Measurements from ENCODE around the gene PREX1.
"Not testable (repeated sequence)": the region's sequence is repeated elsewhere in the genome, so short reads cannot be mapped to it uniquely, and the experiment has no call there.

PREX1 gene

DNA sequence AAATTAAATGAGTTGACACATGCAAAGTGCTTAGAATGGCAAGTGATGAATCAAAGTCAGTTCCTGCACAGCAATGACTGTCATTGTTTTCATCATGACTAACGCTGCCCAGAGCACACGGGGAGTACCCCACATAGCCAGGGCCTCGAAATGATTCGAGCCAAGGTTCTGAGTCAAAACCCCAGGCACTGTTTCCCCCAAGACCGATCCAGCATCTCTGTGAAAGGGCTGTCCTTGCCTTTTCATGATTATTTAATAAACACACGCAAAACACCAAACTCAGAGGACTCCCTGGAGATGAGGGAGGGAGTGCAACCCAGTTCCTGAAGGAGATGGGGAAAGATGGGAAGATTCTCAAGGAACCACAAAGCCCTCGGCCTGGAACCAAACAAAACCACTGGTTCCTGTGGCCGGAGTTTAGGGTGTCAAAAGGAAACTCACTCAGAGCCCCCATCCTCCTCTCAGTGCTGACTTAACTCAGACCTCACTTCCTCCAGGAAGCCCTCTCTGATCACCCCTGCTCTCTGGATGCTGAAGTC, 3.8 kb downstream of the PREX1 start:
- DNase-seq: no peak

DNA sequence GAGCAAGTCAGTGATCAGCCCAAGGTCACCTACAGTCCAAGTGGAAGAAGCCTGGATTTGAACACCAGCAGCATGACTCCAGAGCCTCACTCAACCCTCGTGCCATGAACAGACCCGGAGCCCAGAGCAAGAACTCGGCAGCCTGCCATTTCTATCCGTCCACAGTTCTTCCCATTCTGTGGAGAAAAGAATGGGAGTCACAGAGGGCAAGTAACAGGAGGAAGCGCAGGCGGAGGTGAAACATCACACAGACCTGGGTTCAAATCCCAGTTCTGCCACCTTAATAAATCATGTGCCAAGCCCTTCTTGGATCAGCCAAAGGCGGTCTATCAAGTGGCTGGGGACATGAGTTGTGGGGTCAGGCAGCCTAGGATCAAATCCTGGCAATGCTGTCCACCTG, 4.3 kb downstream of the PREX1 start:
- DNase-seq: no peak

GRCh38 chr20:48822879-48823385, 4.9 kb downstream of the PREX1 start:
- DNase-seq: peak; percentile 55 to 59

DNA sequence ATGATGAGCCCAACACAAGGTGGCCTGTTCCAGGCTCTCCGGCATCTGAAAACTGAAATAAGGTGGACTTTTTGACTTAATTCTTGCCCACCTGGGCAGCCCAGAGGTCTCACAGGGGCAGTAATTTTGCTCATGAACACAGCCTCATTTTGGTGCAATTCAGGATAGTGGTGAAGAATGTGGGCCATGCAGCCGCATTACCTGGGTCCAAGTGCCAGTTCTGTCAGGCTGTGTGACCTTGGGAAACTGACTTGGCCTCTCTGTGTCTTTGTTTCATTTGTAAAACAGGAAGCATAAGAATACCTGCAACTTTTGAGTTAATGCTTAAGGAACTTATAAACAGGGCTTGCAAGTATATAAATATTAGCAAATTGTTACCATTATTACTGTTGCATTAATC, 5.6 kb downstream of the PREX1 start:
- DNase-seq: no peak

DNA sequence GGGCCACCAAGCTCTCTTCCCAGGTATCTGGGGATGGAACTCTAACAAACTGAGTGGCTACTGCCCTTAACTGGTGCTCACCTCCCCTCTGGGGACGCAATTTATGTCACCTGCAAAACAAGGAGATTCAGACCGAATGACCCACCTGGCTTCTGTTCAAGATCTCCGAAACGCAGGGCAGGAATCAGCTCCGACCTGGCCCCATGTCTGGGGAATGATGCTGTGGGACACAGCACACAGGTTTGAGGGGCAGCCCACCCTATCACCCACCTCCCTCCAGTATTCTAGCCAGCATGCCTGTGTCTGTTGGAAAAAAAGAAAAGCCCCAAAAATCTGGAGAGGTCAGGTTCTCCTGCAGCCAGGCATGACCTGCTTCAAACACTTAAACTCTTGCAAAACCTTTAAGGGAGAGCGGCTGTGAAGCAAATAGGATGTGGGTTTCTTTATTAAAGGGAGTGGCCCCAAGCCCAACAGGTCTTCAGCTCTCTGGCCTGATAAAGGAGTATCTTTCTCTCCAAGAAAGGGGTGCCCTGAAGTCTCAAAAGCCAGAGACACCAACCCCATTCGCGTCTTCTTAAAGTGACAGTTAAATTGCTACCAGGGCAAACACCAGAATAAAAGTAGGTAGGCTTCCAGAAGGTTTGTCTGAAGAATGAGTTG, 6.4 kb downstream of the PREX1 start:
- peak; percentile 25 to 44 for DNase-seq

DNA sequence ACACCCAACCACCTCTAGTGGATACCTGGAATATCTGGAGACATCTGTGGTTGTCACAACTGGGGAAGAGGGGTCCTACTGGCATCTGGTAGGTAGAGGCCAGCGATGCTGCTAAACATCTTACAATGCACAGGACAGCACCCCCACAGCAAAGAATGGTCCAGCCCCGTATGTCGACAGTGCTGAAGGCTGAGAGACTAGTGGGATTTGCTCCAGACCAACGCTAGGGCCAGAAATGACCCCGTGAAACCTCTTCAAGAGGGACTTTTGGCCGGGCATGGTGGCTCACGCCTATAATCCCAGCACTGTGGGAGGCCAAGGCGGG, 7.2 kb downstream of the PREX1 start:
- no peak for DNase-seq

GRCh38 chr20:48819821-48820648, 7.8 kb downstream of the PREX1 start:
- DNase-seq: no peak

DNA sequence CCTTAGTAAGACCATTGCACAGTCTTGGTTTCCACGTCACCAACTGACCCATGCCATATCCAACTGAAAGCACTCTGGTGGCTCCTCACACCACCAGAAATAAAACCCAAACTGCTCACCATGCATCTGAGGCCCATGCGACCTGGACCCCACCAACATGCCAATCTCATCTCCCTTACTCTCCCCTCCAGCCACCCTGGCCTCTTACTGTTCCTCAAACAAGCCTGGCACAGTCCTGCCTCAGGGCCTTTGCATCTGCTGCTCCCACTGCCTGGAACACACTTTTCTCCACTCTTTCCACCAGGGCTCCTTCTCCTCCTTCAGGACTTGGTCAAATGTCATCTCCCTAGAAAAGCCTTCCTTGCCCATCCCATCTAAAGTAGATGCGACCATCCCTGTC, 8.7 kb downstream of the PREX1 start:
- no peak for DNase-seq

DNA sequence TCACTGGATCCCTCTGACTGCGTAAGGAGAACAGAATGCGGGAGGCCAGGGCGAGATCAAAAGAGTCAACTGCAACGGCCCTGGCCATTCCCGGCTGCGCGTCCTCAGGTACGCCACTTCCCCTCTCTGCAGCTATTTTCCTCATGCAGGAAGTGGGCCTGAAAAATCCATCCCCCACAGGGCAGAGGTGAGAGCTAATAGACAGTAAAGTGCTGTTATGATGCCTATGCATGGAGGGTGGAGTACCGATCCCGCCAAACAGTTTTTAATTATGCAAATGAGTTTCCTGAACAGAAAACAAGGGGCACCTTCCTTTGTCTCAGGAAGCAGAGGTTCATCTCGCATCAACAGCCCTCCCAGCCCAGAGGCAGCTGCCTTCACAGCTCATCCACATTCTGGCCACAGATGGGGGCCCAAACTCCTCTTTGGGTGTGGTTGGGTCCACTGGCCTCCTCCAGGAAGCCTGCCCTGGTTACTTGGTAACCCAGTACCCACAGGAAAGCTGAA, 9.3 kb downstream of the PREX1 start:
- DNase-seq: no peak

- no peak for DNase-seq
Observed at GRCh38 chr20:48818031-48818370, 9.8 kb downstream of the PREX1 start.

DNA sequence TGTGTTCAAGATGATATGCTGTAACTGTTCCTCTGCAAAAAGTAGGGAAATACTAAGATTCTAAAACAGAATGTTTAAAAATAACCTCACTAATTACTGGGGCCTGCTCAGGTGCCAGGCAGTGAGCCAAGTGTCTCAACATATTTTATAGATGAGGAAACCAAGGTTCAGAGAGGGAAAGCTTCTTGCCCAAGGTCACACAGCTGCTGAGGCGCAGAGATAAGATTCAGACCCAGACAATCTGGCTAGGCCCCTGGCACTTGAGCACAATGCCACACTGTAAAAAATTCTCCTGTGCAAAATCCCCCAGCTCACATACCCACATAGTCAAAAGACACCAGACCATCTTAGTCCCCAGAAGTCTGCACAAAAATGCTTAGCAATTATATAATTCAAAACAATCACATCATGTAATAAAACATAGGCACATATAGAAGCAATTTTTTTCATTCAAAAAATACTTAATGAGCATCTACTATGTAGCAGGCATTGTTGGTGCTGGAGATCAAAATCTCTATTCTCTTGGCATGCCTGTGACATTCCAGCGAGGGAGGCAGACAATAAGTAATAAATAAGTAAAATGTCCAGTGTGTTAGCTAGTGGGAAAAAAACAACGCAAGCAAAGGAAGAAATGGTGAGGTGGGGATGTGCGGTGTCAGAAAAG, 10.3 kb downstream of the PREX1 start:
- no peak for DNase-seq

- DNase-seq: no peak
Observed at GRCh38 chr20:48816282-48817205, 11.3 kb downstream of the PREX1 start.

DNA sequence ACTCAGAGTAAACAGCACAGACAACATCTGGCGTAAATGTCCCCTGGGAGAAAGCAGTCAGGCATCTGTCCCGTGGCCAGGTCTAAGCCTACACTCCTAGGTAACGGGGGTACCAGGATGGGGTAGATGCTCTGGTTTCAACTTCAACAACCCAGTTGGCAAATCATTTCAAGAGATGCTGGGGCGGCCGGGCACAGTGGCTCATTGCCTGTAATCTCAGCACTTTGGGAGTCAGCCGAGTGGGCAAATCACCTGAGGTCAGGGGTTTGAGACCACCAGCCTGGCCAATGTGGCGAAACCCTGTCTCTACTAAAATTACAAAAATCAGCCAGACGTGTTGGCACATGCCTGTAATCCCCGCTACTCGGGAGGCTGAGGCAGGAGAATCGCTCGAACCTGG, 12.3 kb downstream of the PREX1 start:
- no peak for DNase-seq

- no peak for DNase-seq
Observed at GRCh38 chr20:48814633-48815032, 13.2 kb downstream of the PREX1 start.

DNA sequence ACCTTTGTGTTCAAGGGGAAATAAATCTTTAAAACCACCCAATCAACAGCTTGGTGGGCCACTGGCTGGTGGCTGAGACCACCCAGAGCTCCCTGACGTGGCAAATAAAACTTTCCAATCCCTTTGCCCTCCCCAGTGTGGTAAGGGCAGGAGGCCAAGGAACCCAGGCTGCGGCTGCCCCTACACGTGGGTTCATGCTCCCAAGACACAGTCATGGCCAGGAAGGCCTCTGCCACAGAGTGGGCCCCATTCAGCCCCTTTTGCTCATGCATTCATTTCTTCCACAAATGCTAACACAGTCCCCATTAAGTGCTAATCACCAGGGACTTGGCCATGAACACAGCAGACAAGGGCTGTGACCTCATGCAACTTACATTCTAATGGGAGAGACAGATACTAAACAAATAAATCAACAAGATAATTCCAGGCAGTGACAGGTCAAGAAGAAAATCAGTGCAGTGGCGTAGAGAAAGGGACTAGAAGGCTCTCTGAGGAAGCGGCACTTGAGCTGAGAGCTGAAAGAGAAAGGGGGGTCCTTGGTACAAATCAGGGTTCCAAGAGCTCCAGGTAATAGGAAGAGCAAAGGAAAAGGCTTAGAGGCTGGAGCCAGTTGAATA, 13.8 kb downstream of the PREX1 start:
- DNase-seq: no peak

- no peak for DNase-seq
Observed at GRCh38 chr20:48813446-48813747, 14.4 kb downstream of the PREX1 start.

- DNase-seq: no peak
Observed at GRCh38 chr20:48812600-48813445, 15.0 kb downstream of the PREX1 start.

- not testable (repeated sequence) for DNase-seq
Observed at GRCh38 chr20:48812114-48812513, 15.7 kb downstream of the PREX1 start.

DNA sequence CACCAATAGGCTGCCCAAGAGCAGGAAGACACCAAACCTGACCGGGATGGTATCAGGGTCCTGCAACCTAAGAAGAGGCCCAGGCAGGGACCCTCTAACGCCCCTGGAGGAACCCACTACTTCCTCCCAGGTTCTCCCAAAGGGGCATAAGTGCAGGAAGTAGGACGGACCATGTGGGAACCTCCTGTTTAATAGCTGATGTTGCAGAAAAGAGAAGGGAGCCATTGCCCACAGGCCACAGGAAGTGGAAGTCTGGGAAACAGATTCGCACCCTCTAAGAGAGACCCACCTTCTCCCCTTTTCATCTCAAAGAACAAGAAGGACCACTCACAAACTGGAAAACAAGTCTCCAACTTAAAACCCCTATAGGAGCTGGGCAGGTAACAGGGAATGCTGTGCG, 18.1 kb downstream of the PREX1 start:
- DNase-seq: peak in 1 of 2 experiments; percentile 5

DNA sequence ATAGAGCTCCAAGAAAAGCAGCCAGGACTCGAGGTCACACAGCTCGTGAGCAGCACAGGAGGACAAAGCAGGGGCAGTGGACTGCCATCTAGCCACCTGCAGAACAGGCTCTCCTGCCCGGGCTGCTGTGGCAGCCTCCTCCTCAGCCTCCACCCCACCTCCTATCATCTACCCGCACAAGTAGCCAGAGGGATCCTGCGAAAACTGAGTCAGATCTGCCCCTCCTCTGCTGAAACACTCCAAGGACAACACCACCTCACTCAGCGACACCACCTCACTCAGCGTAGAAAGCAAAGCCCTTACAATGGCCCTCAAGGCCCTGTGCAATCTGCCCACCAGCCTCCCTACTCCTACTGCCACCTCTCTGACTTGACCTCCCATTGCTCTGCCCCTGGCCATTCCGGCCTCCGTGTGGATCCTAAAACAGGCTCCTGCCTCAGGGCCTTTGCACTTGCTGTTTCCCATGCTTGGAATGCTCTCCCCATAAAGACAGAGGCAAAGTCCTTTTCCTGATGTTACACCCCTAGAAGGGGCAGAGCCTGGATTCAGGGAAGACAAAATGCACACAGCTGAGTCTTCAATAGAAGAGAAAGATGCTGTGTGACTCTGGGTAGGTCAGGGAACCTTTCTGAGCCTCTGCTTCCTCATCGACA, 19.3 kb downstream of the PREX1 start:
- no peak for DNase-seq

Measured in Kasumi-1 (cell line).